Adipose tissue (tissue), 3 donors: ENCODE measurements around the gene MT4. TPM values are rescaled to one million over a fixed set of nuclear protein-coding genes. Genes with fewer than 3 reads are reported as not detected.
"Not testable (repeated sequence)": the region's sequence is repeated elsewhere in the genome, so short reads cannot be mapped to it uniquely, and the experiment has no call there.

Experiments used
- H3K27ac ChIP-seq: one replicate; pipeline ENCODE4 v1.5.1; 2013; ENCODE audit warnings: low read depth, low read length
- WGBS, 3 donors: extraction: QIAGEN DNeasy Blood & Tissue Kit; methylation state at CpG; one replicate each; pipeline ENCODE4 v1.1.7; 2013; 5-methylcytosine and 5-hydroxymethylcytosine counted together
- polyA plus RNA-seq, 3 donors: library from polyadenylated mRNA; stranded (reverse); fragments of 200-250 nt; gene quantifications; one replicate each; pipeline ENCODE4 v1.2.3, GENCODE V29; 2013
- donor health status: healthy with polysubstance abuse.
- donor health status: Bipolar disorder and iron deficiency.
- donor health status: healthy.

MT4 gene
- polyA plus RNA-seq, 3 donors = not detected

- 31 to 45% (median 38%) methylated on average over 11 of the region's 11 CpGs for WGBS, 3 donors
- no peak overlapping the region for H3K27ac ChIP-seq
Measured at GRCh38 chr16:56551796-56552738, 12.8 kb upstream of the MT4 start.

GRCh38 chr16:56554441-56554840 is 10.4 kb upstream of the MT4 start:
- WGBS, 3 donors = 90 to 95% (median 92%) methylated on average over 10 of the region's 10 CpGs

GRCh38 chr16:56558024-56558747 is 6.7 kb upstream of the MT4 start:
- H3K27ac ChIP-seq = no peak overlapping the region
- 49 to 75% (median 75%) methylated on average over 8 of the region's 8 CpGs for WGBS, 3 donors

More at GRCh38 chr16:56554441-56554840, 10.4 kb upstream of the MT4 start:
- H3K27ac ChIP-seq = no peak overlapping the region

GRCh38 chr16:56559109-56559508 is 5.8 kb upstream of the MT4 start:
- 74 to 91% (median 87%) methylated on average over 4 of the region's 4 CpGs for WGBS, 3 donors

GRCh38 chr16:56560447-56560846 is 4.4 kb upstream of the MT4 start:
- WGBS, 3 donors = 29 to 49% (median 31%) methylated on average over 1 of the region's 1 CpG
- no peak overlapping the region for H3K27ac ChIP-seq

More at GRCh38 chr16:56559109-56559508, 5.8 kb upstream of the MT4 start:
- no peak overlapping the region for H3K27ac ChIP-seq

- 55 to 88% (median 73%) methylated on average over 1 of the region's 1 CpG for WGBS, 3 donors
Measured at GRCh38 chr16:56561126-56561525, 3.7 kb upstream of the MT4 start.

GRCh38 chr16:56569971-56570370 is 5.1 kb downstream of the MT4 start:
- H3K27ac ChIP-seq = no peak overlapping the region
- 98 to 100% (median 100%) methylated on average over 1 of the region's 1 CpG for WGBS, 3 donors

More at GRCh38 chr16:56561126-56561525, 3.7 kb upstream of the MT4 start:
- no peak overlapping the region for H3K27ac ChIP-seq

GRCh38 chr16:56571525-56571924 is 6.7 kb downstream of the MT4 start:
- WGBS, 3 donors = 87 to 90% (median 89%) methylated on average over 11 of the region's 11 CpGs
- H3K27ac ChIP-seq = no peak overlapping the region

GRCh38 chr16:56574625-56575024 is 9.8 kb downstream of the MT4 start:
- H3K27ac ChIP-seq = no peak overlapping the region
- 44 to 76% (median 70%) methylated on average over 1 of the region's 1 CpG for WGBS, 3 donors

GRCh38 chr16:56576585-56577299 is 11.9 kb downstream of the MT4 start:
- WGBS, 3 donors = 32 to 37% (median 33%) methylated on average over 8 of the region's 8 CpGs
- H3K27ac ChIP-seq = no peak overlapping the region

GRCh38 chr16:56577300-56577625 is 12.4 kb downstream of the MT4 start:
- WGBS, 3 donors = 68 to 76% (median 75%) methylated on average over 4 of the region's 4 CpGs
- no peak overlapping the region for H3K27ac ChIP-seq

GRCh38 chr16:56580391-56581048 is 15.6 kb downstream of the MT4 start:
- 81 to 84% (median 82%) methylated on average over 6 of the region's 6 CpGs for WGBS, 3 donors
- H3K27ac ChIP-seq = no peak overlapping the region

GRCh38 chr16:56582911-56583310 is 18.0 kb downstream of the MT4 start:
- not testable (repeated sequence) for H3K27ac ChIP-seq
- 91 to 97% (median 93%) methylated on average over 2 of the region's 2 CpGs for WGBS, 3 donors

- WGBS, 3 donors = 57 to 74% (median 63%) methylated on average over 11 of the region's 11 CpGs
- H3K27ac ChIP-seq = no peak overlapping the region
Measured at GRCh38 chr16:56583351-56584168, 18.7 kb downstream of the MT4 start.

- no peak overlapping the region for H3K27ac ChIP-seq
- WGBS, 3 donors = 84 to 91% (median 86%) methylated on average over 11 of the region's 11 CpGs
Measured at GRCh38 chr16:56584276-56584675, 19.4 kb downstream of the MT4 start.

GRCh38 chr16:56588781-56589140 is 23.9 kb downstream of the MT4 start:
- WGBS, 3 donors = 33 to 38% (median 36%) methylated on average over 9 of the region's 9 CpGs
- no peak overlapping the region for H3K27ac ChIP-seq

GRCh38 chr16:56589141-56590039 is 24.5 kb downstream of the MT4 start, which contains the start of gene MT3:
Gene MT3, plus strand, starts transcription at chr16:56589528. Its CDS starts 63 bp downstream, at chr16:56589591.
- H3K27ac ChIP-seq = no peak within 1 kb of the TSS
- 4 to 7% (median 7%) methylated on average over 65 to 87 of the region's 87 CpGs for WGBS, 3 donors
